Glutamatergic neuron (in vitro differentiated cells): Measurements from ENCODE around the gene PERM1. TPM values are rescaled to one million over a fixed set of nuclear protein-coding genes. Genes with fewer than 3 reads are reported as not detected.

Experiments used
- DNase-seq: peaks from one replicate; pipeline ENCODE4 v3.0.0; 2022
- H3K27ac Mint-ChIP-seq: one replicate; pipeline ENCODE4 v1.8.0; 2020; ENCODE audit warnings: mild to moderate bottlenecking, mixed read lengths, inconsistent platforms; ENCODE audit not compliant: unreplicated experiment
- H3K27me3 Mint-ChIP-seq: one replicate; pipeline ENCODE4 v1.8.0; 2020; ENCODE audit warnings: mild to moderate bottlenecking, moderate library complexity, mixed read lengths, inconsistent platforms; ENCODE audit not compliant: unreplicated experiment
- H3K36me3 Mint-ChIP-seq: one replicate; pipeline ENCODE4 v1.8.0; 2020; ENCODE audit warnings: mild to moderate bottlenecking, mixed read lengths, inconsistent platforms; ENCODE audit not compliant: unreplicated experiment
- H3K4me1 Mint-ChIP-seq: one replicate; pipeline ENCODE4 v1.8.0; 2020; ENCODE audit warnings: mild to moderate bottlenecking, low read depth, mixed read lengths, inconsistent platforms; ENCODE audit not compliant: unreplicated experiment
- H3K4me3 Mint-ChIP-seq: one replicate; pipeline ENCODE4 v1.8.0; 2020; ENCODE audit warnings: mild to moderate bottlenecking, mixed read lengths, inconsistent platforms; ENCODE audit not compliant: unreplicated experiment
- H3K9me3 Mint-ChIP-seq: one replicate; pipeline ENCODE4 v1.8.0; 2020; ENCODE audit warnings: mild to moderate bottlenecking, moderate library complexity, mixed read lengths, inconsistent platforms; ENCODE audit not compliant: unreplicated experiment
- total RNA-seq: library from RNA; stranded (reverse); fragmentation: NEBNext Ultra II Directional; extraction: Animal tissue kit (Norgen Biotek cat#: 25700); gene quantifications from one replicate; pipeline ENCODE4 v1.2.1, GENCODE V29; 2021; ENCODE audit not compliant: unreplicated experiment
- TF ChIP-seq, protein P1 (sequence below): fragments of 200-600 bp; sonication (generic); IDR thresholded peaks from one replicate; pipeline ENCODE4 v1.5.0; 2021; ENCODE audit not compliant: partially characterized antibody, unreplicated experiment

The PERM1 gene
- total RNA-seq, 1 donor from 2014 or later: 0.32 TPM

DNA sequence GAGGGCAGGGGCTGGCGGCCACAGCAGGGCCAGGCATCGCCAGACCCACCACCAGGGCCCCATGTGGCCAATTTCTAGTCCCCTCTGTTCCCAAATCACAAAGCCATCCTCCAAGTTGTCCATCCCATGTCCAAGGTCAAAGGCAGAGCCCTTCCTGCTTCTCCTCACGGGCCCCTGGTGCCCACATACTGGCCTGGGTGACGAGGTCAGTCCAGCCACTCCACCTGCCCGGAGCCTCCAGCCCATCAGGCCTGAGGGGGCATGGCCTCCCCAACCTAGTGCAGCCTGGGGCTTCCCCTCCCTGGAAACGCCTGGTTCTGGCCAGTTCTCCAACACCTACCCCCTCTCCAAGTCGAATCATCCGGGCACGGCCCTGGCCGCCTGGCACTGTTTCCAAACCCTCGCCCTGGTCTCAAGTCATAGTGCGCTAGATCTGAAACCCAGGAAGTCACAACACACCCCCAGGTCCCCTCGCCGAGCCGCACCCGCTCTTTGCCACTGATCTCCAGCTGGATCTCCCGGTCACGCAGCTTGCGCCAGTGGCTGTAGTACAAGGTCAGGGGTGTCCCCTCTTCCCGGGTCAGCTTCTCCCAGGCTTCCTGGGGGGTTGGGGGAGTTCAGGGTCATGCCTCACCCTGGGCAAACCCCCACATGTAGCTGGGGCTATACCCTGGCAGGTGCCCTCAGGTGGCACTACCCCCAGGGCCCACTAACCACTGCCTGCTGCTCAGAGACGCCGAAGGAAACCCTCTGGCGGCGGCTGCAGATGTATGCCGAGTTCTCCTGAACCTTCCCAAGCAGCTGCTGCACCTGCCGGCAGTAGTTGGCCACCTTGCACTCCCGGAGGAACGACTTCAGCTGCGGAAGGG lies 36.0 kb downstream of the PERM1 start:
- Mint-ChIP-seq H3K27me3 (peaks cover 14% of the 10 kb centered on the region), H3K4me3 (no peak overlapping the region), H3K27ac (no peak overlapping the region), H3K4me1 (peaks cover 11% of the 10 kb centered on the region), H3K9me3 (peaks cover 11% of the 10 kb centered on the region), H3K36me3 (no peaks in the 10 kb centered on the region)
- TF ChIP-seq, protein P1, sequence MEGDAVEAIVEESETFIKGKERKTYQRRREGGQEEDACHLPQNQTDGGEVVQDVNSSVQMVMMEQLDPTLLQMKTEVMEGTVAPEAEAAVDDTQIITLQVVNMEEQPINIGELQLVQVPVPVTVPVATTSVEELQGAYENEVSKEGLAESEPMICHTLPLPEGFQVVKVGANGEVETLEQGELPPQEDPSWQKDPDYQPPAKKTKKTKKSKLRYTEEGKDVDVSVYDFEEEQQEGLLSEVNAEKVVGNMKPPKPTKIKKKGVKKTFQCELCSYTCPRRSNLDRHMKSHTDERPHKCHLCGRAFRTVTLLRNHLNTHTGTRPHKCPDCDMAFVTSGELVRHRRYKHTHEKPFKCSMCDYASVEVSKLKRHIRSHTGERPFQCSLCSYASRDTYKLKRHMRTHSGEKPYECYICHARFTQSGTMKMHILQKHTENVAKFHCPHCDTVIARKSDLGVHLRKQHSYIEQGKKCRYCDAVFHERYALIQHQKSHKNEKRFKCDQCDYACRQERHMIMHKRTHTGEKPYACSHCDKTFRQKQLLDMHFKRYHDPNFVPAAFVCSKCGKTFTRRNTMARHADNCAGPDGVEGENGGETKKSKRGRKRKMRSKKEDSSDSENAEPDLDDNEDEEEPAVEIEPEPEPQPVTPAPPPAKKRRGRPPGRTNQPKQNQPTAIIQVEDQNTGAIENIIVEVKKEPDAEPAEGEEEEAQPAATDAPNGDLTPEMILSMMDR: no peak
- no peak for DNase-seq

DNA sequence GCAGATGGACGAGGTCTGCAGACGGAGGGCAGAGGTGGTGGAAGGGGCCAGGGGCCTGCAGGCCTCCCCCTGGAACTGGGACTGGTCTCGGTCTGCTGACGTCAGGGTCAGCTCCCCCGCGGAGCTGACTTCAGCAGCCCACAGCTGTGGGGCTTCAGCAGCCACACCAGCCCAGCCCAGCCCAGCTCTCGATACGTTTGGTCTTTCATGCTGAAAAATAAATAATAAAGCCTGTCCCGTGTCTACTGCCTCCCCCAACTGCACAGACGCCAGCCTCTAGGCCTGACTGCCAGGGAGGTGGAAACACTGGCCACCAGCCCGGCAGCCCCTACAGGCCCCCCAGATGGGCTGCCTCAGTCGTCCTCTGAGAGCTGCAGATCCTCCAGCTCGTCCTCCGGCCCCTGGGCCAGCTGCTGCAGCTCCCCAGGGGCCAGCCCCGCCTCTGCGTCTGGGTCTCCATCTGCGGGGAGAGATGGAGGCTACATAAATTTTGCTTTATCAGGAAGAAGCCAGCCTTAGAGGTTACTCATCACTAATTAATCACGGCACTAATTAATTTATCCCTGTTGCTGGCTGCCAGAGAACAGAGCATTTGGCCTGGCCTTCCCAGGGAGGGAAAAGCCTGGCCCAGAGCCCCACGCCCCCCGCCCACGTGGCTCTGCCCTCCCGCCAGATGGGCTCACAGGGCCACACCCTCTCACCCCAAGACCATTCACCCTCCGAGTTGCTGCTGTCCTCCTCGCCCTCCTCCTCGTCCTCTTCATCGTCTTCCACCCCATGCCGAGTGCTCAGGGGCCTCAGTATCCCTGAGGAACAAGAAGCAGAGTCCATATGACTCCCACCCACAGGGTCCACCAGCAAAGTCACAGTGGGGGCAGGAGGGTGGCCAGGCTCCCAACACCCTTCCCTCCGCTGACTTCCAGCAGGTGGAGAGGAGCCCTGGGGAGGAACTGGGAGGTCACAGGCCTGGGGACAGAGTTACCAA lies 37.3 kb downstream of the PERM1 start:
- TF ChIP-seq, protein P1: no peak
- peak; percentile 83 for DNase-seq
- Mint-ChIP-seq H3K27me3 (peaks cover 14% of the 10 kb centered on the region), H3K9me3 (peaks cover 10% of the 10 kb centered on the region), H3K4me1 (peaks cover 11% of the 10 kb centered on the region), H3K36me3 (no peaks in the 10 kb centered on the region), H3K27ac (peak overlapping the region; percentile 85), H3K4me3 (peak overlapping the region; percentile 64)

DNA sequence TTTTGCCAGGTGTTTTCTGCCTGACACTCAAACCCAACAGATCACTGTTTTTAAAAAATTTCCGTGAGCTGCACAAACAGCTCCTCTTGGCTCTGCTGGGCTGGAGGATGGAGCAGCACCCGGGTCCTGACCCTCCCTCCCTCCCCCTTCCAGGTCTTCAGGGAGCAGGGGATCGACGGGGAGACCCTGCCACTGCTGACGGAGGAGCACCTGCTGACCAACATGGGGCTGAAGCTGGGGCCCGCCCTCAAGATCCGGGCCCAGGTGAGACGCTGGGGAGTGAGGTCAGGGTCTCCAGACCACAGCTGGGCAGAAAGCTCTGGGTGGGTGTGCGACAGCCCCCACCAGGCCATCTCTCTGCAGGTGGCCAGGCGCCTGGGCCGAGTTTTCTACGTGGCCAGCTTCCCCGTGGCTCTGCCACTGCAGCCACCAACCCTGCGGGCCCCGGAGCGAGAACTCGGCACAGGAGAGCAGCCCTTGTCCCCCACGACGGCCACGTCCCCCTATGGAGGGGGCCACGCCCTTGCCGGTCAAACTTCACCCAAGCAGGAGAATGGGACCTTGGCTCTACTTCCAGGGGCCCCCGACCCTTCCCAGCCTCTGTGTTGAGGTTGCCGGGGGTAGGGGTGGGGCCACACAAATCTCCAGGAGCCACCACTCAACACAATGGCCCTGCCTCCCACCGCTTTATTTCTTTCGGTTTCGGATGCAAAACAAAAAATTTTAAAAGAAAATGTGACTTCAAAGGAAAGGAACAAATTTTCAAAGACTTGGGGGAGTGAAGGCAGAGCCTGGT lies 38.1 kb downstream of the PERM1 start:
- Mint-ChIP-seq H3K36me3 (no peaks in the 10 kb centered on the region), H3K9me3 (peaks cover 10% of the 10 kb centered on the region), H3K27me3 (peaks cover 15% of the 10 kb centered on the region), H3K4me3 (peak overlapping the region; percentile 52), H3K4me1 (peaks cover 12% of the 10 kb centered on the region), H3K27ac (peak overlapping the region; percentile 85)
- TF ChIP-seq, protein P1: no peak
- DNase-seq: no peak

DNA sequence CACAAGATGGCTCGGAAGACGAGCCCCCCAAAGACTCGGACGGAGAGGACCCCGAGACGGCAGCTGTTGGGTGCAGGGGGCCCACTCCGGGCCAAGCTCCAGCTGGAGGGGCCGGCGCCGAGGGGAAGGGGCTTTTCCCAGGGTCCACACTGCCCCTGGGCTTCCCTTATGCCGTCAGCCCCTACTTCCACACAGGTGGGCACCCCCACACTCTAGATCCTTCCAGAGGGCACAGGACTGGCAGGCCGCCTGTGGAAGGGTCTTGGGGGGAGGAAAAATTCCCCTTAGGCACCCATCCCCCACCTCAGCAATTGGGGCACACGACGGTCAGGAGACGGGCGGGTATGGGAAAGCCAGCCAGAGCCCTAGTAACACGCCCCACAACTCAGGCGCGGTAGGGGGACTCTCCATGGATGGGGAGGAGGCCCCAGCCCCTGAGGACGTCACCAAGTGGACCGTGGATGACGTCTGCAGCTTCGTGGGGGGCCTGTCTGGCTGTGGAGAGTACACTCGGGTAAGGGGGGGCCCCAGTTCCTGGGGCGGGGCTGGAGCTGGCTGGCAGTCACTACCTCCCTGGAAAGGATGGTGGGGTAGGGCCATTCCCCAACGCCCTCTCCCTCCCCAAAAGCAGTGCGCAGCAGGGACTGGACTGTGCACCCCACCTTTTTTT lies 38.9 kb downstream of the PERM1 start:
- Mint-ChIP-seq H3K27ac (no peak overlapping the region), H3K4me1 (peaks cover 15% of the 10 kb centered on the region), H3K27me3 (peaks cover 14% of the 10 kb centered on the region), H3K36me3 (no peaks in the 10 kb centered on the region), H3K9me3 (peaks cover 11% of the 10 kb centered on the region), H3K4me3 (peak overlapping the region; percentile 52)
- DNase-seq: no peak
- TF ChIP-seq, protein P1: no peak
